ENCODE results near the gene CDCP2. TPM values are rescaled to one million over a fixed set of nuclear protein-coding genes. Genes with fewer than 3 reads are reported as not detected.

Gene CDCP2
- polyA plus RNA-seq, 2 of the 4 experiments (the other 2 are of a cell fraction): not detected

- 84% methylated on average over 9 of the region's 10 CpGs for WGBS (ENCODE audit: missing lambda C conversion rate)
- ChIA-PET POLR2A (no interaction called here), CTCF (interaction anchor here (0.8 to 1.2 kb wide), 2 partner anchors 10 to 38 kb away, joined by 3 to 5 read pairs; no protein-coding TSS in a partner anchor)
- ATAC-seq (no peak), DNase-seq (ENCODE audit: low read depth in 1 of 2, low spot score in 1 of 2) (no peak), FAIRE-seq (no peak)
- Histone ChIP-seq H3K4me3 (no peak overlapping the region), H3K4me1 (no peaks in the 10 kb centered on the region), H3K27ac (no peak overlapping the region), H3K9me3 (no peaks in the 10 kb centered on the region), H3K4me2 (no peak overlapping the region)
- no peak for TF ChIP-seq RAD21 (conservative IDR thresholded peaks at IDR 0.05 in 1 of 2, IDR thresholded peaks at IDR 0.05 in 1 of 2)
- TF ChIP-seq ELK1 (IDR thresholded peaks at IDR 0.05; ENCODE audit: low read depth, low read length): no peak
- TF ChIP-seq KDM5A (IDR thresholded peaks at IDR 0.05): no peak
- TF ChIP-seq CBX8 (IDR thresholded peaks at IDR 0.05): no peak
- TF ChIP-seq RNF2 (IDR thresholded peaks at IDR 0.05; ENCODE audit: borderline replicate concordance, low read depth): no peak
- no peak for TF ChIP-seq CBX2 (IDR thresholded peaks at IDR 0.05; ENCODE audit: borderline replicate concordance, low read depth)
- TF ChIP-seq EHMT2 (IDR thresholded peaks at IDR 0.05; ENCODE audit: low read depth): no peak
- no peak for TF ChIP-seq NR3C1 (IDR thresholded peaks at IDR 0.05)
- TF ChIP-seq REST (IDR thresholded peaks at IDR 0.05): no peak
- no peak for TF ChIP-seq EP300 (IDR thresholded peaks at IDR 0.05)
Observed at GRCh38 chr1:54172614-54173599, 20.1 kb upstream of the CDCP2 start.

- Histone ChIP-seq H3K9me3 (no peaks in the 10 kb centered on the region), H3K4me3 (no peak overlapping the region), H3K27ac (no peak overlapping the region), H3K4me2 (no peak overlapping the region), H3K4me1 (0 out of 3 replicates have a peak, but pooled peaks cover 3% of the 10 kb centered on the region)
- ChIA-PET CTCF (interaction anchor here (1.6 kb wide), 1 partner anchor 10 kb away, joined by 4 read pairs; no protein-coding TSS in a partner anchor), POLR2A (no interaction called here)
- DNase-seq (ENCODE audit: low read depth in 1 of 2, low spot score in 1 of 2) (no peak), FAIRE-seq (no peak), ATAC-seq (no peak)
- WGBS (ENCODE audit: missing lambda C conversion rate): 84% methylated on average over 6 of the region's 8 CpGs
- TF ChIP-seq FOSL2 (IDR thresholded peaks at IDR 0.05) (no peak), FOSL2 (CRISPR knock-in tag; IDR thresholded peaks at IDR 0.05) (no peak), EHF (CRISPR knock-in tag; IDR thresholded peaks at IDR 0.05) (no peak), HMGXB4 (CRISPR knock-in tag; IDR thresholded peaks at IDR 0.05; ENCODE audit: borderline replicate concordance) (no peak), JUNB (IDR thresholded peaks at IDR 0.05) (no peak), CBX2 (IDR thresholded peaks at IDR 0.05; ENCODE audit: borderline replicate concordance, low read depth) (no peak), BCL3 (IDR thresholded peaks at IDR 0.05) (no peak)
Observed at GRCh38 chr1:54171606-54172005, 18.8 kb upstream of the CDCP2 start.

Measured in A549 (cell line).